SU-DHL-6 (cell line): Measurements from ENCODE around the gene COL16A1.

ENCODE experiments used
- EZH2phosphoT487 ChIP-seq: fragments of 200-600 bp; sonication (generic), shearing (Covaris generic); conservative IDR thresholded peaks from 2 replicates; pipeline ENCODE4 v1.6.1; 2018; ENCODE audit warnings: mild to moderate bottlenecking, antibody characterized with exemption, low read length, moderate library complexity, mixed read lengths
- TF ChIP-seq, protein P1 (sequence below): fragments of 200-600 bp; sonication (generic); IDR thresholded peaks from one replicate; pipeline ENCODE4 v1.5.1; 2017; ENCODE audit warnings: antibody characterized with exemption, mild to moderate bottlenecking, low read length, moderate library complexity; ENCODE audit not compliant: insufficient read depth, poor library complexity, severe bottlenecking

DNA sequence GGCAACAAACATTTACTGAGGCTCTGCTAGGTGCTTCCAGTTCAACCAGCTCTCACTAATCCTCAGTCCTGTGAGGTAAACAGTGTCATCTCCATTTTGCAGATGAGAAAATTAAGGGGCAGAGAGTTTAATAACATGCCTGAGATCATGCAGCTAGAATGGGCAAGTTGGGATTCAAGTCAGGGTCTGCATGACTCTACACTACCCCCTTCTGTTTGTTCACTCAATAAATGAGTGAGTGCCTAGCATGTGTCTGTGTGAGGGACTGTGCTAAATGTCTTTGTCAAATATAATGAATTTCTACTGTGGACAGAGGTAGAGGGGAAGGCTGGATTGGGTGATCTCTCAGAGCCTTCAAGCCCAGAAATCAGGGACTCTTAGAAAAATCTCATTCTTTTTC is 63.6 kb downstream of the COL16A1 start:
- TF ChIP-seq, protein P1, sequence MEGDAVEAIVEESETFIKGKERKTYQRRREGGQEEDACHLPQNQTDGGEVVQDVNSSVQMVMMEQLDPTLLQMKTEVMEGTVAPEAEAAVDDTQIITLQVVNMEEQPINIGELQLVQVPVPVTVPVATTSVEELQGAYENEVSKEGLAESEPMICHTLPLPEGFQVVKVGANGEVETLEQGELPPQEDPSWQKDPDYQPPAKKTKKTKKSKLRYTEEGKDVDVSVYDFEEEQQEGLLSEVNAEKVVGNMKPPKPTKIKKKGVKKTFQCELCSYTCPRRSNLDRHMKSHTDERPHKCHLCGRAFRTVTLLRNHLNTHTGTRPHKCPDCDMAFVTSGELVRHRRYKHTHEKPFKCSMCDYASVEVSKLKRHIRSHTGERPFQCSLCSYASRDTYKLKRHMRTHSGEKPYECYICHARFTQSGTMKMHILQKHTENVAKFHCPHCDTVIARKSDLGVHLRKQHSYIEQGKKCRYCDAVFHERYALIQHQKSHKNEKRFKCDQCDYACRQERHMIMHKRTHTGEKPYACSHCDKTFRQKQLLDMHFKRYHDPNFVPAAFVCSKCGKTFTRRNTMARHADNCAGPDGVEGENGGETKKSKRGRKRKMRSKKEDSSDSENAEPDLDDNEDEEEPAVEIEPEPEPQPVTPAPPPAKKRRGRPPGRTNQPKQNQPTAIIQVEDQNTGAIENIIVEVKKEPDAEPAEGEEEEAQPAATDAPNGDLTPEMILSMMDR, result no peak
- no peak for TF ChIP-seq EZH2phosphoT487
